Measurements from ENCODE around the gene CAPNS1.
"Not testable (repeated sequence)": the region's sequence is repeated elsewhere in the genome, so short reads cannot be mapped to it uniquely, and the experiment has no call there.

Gene CAPNS1

GRCh38 chr19:36114721-36115452 lies 25.0 kb upstream of the CAPNS1 start, which contains the start of gene POLR2I:
Gene POLR2I, minus strand, starts transcription at chr19:36114875. Its CDS starts 19 bp downstream, at chr19:36114856.
- DNase-seq (ENCODE audit: low read depth), result peak; percentile 97

DNA sequence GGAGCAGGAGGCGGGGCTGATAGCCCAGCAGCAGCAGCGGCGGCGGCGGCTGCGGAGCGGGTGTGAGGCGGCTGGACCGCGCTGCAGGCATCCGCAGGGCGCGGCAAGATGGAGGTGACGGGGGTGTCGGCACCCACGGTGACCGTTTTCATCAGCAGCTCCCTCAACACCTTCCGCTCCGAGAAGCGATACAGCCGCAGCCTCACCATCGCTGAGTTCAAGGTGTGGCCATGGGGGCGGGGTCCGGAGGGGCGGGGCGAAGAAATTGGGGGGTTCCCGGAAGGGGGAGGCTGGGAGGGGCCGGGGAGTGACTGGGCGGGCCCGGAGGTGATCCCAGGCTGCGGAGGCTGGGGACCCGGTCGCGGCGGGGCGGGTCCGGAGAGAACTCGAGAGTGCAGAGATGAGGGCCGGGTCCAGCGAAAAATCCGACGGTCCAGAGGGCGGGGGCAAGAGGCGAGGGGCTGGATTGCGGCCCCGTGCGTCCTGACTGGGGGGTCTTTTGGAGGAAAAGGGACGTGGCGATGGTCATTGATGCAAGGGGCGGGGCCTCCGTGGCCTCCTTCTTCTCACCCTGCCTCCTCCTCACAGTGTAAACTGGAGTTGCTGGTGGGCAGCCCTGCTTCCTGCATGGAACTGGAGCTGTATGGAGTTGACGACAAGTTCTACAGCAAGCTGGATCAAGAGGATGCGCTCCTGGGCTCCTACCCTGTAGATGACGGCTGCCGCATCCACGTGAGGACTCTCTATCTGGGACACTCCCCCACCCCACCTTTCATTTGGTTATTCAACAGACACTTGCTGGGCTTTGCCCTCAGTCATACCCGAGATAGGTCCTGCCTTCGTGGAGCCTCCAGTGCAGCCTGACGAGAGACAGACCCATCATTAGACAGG lies 24.2 kb upstream of the CAPNS1 start, which contains the start of gene TBCB:
TSS of gene TBCB (plus strand) at position 16 of the 891 bp plus-strand sequence. CDS start at position 109, 93 bp downstream.
- DNase-seq (ENCODE audit: low read depth), result peak; percentile 83

GRCh38 chr19:36116344-36116637 lies 23.6 kb upstream of the CAPNS1 start:
- DNase-seq (ENCODE audit: low read depth), result no peak

GRCh38 chr19:36120092-36120983 lies 19.5 kb upstream of the CAPNS1 start:
- DNase-seq (ENCODE audit: low read depth), result no peak

DNA sequence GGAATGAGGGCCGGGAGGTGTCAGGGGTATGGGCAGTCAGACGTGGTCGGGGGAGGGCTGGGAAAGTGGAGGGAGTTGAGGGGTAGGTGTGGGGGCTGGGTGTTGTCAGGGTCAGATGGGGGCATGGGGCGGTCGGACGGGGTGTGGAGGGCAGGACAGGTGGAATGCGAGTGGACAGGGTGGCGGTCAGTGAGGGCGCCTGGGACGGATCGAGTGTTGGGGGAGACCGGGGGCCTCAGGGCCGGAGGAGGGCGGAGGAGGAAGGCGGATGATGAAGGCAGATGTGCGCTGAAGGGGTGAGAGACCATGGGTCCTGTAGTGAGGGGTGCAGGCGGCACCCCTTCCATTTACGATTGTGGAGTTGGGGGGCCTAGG lies 18.9 kb upstream of the CAPNS1 start:
- DNase-seq (ENCODE audit: low read depth), result no peak

DNA sequence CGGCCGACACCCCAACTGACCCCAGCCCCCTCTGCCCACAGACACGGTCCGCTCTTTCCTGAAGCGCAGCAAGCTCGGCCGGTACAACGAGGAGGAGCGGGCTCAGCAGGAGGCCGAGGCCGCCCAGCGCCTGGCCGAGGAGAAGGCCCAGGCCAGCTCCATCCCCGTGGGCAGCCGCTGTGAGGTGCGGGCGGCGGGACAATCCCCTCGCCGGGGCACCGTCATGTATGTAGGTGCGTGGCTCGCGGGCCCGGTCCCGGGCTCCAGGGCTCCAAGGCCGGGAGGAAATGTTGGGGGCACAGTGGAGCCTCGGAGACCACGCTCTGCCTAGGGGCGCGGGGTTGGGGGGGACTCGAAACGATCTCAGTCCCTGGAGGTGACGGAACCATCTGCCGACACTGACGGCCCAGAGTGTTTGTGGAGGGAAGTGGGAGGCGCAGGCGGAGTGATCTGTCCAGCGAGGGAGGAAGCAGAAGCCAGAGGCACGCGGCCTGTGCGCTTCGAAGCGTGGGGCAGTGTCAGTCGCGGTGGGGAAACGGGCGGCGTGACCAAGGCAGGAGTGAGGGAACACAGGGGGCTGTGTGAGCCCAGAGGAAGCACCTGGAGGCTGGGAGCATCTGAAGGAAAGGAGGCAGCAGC lies 18.3 kb upstream of the CAPNS1 start:
- no peak for DNase-seq (ENCODE audit: low read depth)

DNA sequence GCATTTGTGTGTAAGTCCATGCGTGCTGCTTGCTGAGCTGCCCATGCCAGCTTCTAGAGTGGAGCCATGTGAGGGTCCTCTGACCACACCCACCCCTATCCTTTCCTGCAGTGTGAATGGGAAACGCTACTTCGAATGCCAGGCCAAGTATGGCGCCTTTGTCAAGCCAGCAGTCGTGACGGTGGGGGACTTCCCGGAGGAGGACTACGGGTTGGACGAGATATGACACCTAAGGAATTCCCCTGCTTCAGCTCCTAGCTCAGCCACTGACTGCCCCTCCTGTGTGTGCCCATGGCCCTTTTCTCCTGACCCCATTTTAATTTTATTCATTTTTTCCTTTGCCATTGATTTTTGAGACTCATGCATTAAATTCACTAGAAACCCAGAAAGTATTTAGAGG lies 14.3 kb upstream of the CAPNS1 start:
- DNase-seq (ENCODE audit: low read depth), result no peak

GRCh38 chr19:36128392-36128736 lies 11.5 kb upstream of the CAPNS1 start:
- no peak for DNase-seq (ENCODE audit: low read depth)

GRCh38 chr19:36131221-36131620 lies 8.6 kb upstream of the CAPNS1 start:
- not testable (repeated sequence) for DNase-seq (ENCODE audit: low read depth)

- not testable (repeated sequence) for DNase-seq (ENCODE audit: low read depth)
Measured at GRCh38 chr19:36134867-36135266, 5.0 kb upstream of the CAPNS1 start.

DNA sequence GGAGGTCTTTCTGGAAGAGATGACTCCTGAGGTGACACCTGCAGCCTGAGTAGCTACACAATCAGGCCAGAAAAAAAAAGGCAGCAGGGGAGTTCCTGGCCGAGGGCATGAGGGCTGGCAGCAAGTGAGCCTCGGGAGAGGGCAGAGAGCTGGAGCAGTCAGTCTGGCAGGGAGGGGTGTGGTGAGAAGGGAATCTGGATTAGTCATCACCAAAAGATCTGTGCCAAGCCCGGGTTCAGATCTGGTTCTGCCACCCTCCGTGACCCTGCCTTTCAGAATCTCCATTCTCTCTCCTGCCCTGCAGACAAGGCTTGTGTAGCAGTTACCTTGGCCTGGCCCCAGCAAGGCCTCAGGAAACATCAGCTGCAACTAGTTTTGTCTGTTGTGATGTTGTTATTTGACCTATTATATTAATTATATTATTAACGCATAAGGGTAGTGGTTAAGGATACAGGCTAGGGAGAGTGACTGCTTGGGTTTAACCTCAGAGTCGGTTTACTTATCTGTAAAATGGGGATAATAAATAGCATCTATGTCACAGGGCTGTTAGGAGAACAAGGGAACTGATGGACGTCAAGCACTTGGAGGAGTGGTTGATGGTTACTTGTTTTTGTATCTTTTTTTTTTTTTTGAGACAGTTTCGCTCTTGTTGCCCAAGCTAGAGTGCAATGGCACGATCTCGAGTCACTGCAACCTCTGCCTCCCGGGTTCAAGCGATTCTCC lies 2.7 kb upstream of the CAPNS1 start:
- DNase-seq (ENCODE audit: low read depth), result no peak

GRCh38 chr19:36139120-36139472 lies 770 bp upstream of the CAPNS1 start:
- no peak for DNase-seq (ENCODE audit: low read depth)

GRCh38 chr19:36140304-36141038 lies 605 bp downstream of the CAPNS1 start:
- peak; percentile 11 for DNase-seq (ENCODE audit: low read depth)

- DNase-seq (ENCODE audit: low read depth), result peak; percentile 86
Measured at GRCh38 chr19:36141039-36141927, 1.4 kb downstream of the CAPNS1 start.

DNA sequence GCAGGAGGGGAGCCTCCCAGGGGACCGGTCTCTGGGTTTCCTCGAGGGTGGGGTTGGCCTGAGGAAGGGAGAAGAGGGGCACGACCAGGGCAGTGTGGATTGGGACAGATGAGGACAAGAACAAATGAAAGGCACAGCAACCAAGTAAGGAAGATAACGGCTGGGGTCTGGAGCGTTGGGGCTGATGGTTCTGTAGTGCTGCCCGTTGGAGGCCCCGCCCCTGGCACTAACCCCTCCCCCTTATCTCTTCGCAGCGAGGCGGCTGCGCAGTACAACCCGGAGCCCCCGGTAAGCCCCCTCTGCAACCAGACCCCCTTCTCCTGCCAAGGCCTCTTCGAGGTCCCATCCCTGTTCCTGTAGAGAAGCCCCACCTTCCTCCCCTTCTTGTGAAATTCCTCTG lies 2.2 kb downstream of the CAPNS1 start:
- no peak for DNase-seq (ENCODE audit: low read depth)

GRCh38 chr19:36142496-36142895 lies 2.6 kb downstream of the CAPNS1 start:
- DNase-seq (ENCODE audit: low read depth), result no peak

GRCh38 chr19:36144624-36145023 lies 4.8 kb downstream of the CAPNS1 start:
- DNase-seq (ENCODE audit: low read depth), result no peak

GRCh38 chr19:36149673-36150406 lies 10.0 kb downstream of the CAPNS1 start:
- DNase-seq (ENCODE audit: low read depth), result no peak

DNA sequence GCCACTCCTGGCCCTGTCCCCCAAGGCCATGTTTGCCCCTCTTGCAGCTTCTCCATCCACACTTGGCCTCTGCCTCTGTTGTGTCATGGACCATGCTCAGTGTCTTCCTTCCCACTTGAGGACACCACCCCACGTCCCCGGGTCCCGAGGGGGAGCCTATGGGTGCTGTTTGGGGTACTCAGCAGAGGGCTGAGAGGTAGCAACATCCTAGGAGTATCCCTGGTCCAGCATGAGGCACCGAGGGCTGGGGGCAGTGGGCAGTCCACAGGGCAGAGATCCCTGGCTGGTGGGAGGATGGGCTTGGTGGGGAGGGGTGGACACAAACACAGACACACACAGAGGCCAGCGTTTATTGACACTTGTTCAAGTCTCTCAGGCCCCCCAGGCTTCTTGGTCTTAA lies 10.7 kb downstream of the CAPNS1 start:
- DNase-seq (ENCODE audit: low read depth), result no peak
